B cell (primary cell): ENCODE measurements around the gene PRELID1.

Experiments
- CTCF ChIP-seq: fragments of 200-600 bp; IDR thresholded peaks from one replicate; pipeline ENCODE4 v1.8.0; 2022; ENCODE audit warnings: antibody characterized with exemption, mild to moderate bottlenecking
- EZH2 ChIP-seq: IDR thresholded peaks from 2 replicates; pipeline ENCODE4 v1.6.1; 2012; ENCODE audit warnings: borderline replicate concordance, low read depth, mild to moderate bottlenecking, moderate library complexity, low read length; ENCODE audit not compliant: insufficient read depth, poor library complexity, severe bottlenecking

- TF ChIP-seq EZH2 (no peak), CTCF (no peak)
These were observed 33.2 kb downstream of the PRELID1 start for GRCh38 chr5:177336603-177337494.
